A549 treated with GW870086 at 1 μM for 4 hours (cell line): Measurements from ENCODE around the gene THAP12. TPM values are rescaled to one million over a fixed set of nuclear protein-coding genes. Genes with fewer than 3 reads are reported as not detected.

ENCODE experiments used
- total RNA-seq: library from RNA; stranded (reverse); fragments of 200-300 nt; extraction: Qiagen RNA extraction; gene quantifications from 5 replicates; pipeline ENCODE4 v1.2.3, GENCODE V29; 2022; ENCODE audit warnings: low read depth

The THAP12 gene
- 37.5 to 50.2 TPM (median 47.7 TPM) in 5 replicates for total RNA-seq

DNA sequence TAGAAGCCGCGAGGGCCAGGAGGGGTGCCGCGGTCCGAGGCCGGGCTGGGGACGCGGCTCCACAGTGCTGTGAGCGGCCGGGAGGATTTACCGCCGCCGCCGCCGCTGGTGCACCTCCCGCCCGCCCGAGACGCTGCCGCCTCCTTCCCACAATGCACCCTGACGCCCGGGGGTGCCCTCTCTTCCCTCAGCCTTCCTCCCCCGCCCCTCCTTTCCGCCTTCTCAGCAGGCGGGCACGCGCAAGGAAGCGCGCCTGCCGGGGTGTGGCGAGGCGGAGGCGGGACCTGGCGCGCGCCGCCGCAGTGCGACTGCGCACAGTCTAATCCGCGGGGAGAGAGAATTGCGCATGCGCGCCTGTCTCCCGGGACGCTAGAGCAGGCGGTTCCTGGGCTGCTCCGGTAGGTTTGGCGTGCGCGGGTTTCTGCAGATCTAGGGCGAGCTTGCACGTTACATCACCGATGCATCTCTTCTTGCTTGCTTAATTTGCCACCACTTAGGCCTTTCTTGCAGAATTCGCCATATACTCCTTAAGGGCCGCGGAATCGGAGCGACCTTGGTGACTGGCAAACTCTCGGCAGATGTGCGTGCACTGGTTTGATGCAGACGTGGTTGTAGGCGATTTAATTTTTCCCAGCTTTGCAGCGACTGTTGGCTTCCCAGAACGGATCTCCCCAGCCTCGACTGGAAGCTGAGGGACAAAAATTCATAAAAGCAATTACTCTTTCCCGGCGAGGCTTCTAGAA lies at the start of gene THAP12, which contains the start of gene GVQW3:
Gene THAP12, minus strand, starts transcription at position 156 of the 743 bp plus-strand sequence. CDS start 296 bp downstream, outside the sequence.
Gene GVQW3, plus strand, starts transcription at position 347 of the 743 bp plus-strand sequence. CDS start 506 bp downstream, outside the sequence.

Other genes starting within 250 kb of the THAP12 start
- 1.2 to 2.0 TPM (median 1.4 TPM) in 5 replicates for gene WNT11, start 174.6 kb downstream of the THAP12 start, total RNA-seq
- gene GVQW3, start 191 bp upstream of the THAP12 start, total RNA-seq, result 0.72 to 1.5 TPM (median 1.1 TPM) in 5 replicates
- gene EMSY, start 63.9 kb upstream of the THAP12 start, total RNA-seq, result 9.3 to 13.8 TPM (median 11.8 TPM) in 5 replicates